ENCODE results near the gene LIG4. TPM values are rescaled to one million over a fixed set of nuclear protein-coding genes. Genes with fewer than 3 reads are reported as not detected.
A peak's percentile ranks its signal among the peaks of the same experiment; 100 is the strongest.

LIG4 gene
- total RNA-seq, 1 donor from 2014 or later: 8.7 TPM

DNA sequence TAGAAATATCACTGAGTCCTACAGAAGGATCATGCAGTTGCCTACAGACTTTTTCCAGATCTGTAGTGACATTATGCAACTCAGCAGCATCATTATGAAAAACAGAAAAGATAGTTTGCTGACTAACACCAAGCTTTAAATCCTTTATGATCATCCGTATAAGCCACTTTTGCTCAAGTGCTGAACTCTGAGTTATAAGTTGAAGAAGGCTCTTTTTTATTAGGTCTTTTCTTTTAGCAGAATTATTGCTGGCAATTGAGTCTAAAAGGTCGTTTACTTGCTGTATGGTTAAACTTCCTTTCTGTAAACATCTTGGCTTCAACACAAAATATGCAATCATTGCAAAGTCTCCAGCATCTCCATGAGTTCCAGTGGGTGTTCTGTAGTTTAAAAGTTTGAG, 4.8 kb downstream of the LIG4 start:
- H3K27ac Mint-ChIP-seq: no peak overlapping the region
- TF ChIP-seq, protein P1, sequence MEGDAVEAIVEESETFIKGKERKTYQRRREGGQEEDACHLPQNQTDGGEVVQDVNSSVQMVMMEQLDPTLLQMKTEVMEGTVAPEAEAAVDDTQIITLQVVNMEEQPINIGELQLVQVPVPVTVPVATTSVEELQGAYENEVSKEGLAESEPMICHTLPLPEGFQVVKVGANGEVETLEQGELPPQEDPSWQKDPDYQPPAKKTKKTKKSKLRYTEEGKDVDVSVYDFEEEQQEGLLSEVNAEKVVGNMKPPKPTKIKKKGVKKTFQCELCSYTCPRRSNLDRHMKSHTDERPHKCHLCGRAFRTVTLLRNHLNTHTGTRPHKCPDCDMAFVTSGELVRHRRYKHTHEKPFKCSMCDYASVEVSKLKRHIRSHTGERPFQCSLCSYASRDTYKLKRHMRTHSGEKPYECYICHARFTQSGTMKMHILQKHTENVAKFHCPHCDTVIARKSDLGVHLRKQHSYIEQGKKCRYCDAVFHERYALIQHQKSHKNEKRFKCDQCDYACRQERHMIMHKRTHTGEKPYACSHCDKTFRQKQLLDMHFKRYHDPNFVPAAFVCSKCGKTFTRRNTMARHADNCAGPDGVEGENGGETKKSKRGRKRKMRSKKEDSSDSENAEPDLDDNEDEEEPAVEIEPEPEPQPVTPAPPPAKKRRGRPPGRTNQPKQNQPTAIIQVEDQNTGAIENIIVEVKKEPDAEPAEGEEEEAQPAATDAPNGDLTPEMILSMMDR (conservative IDR thresholded peaks at IDR 0.05): no peak
- peaks cover 10% of the 10 kb centered on the region for H3K36me3 Mint-ChIP-seq
- H3K27me3 Mint-ChIP-seq: no peaks in the 10 kb centered on the region
- no peak for DNase-seq (ENCODE audit: extremely low spot score, unreplicated experiment)
- H3K9me3 Mint-ChIP-seq: no peaks in the 10 kb centered on the region
- H3K4me1 Mint-ChIP-seq (ENCODE audit: unreplicated experiment): peaks cover 7% of the 10 kb centered on the region
- H3K4me3 Mint-ChIP-seq: no peak overlapping the region

DNA sequence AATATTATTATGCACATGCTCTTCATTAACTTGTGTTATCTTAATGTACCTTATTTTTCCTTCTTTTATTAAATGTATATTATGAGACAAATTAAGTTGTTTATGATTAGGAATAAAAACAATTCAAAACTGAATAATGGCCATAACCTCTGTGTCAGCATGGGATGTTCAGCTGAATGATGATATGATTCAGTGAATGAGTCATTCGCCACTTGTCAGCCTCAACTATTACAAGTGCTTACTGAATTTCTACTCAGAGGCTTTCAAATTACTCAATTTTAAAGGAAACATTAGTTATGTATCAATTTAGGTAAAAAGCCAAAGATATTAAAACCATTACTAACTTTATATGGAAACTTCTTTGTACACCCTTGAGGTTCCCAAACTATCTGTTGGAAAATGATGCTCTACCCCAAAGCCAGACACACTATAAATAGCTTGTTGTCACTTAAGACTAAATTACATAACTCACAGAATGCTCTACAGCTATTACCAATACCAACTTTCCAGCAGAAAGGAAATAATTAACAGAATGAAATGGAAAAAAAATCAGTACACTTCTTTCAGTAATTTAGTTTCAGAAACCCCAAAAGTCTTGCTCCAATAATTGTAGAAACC, 14.4 kb downstream of the LIG4 start:
- H3K27me3 Mint-ChIP-seq: peaks cover 5% of the 10 kb centered on the region
- H3K9me3 Mint-ChIP-seq: peaks cover 4% of the 10 kb centered on the region
- no peak overlapping the region for H3K27ac Mint-ChIP-seq
- H3K36me3 Mint-ChIP-seq: no peaks in the 10 kb centered on the region
- no peak for DNase-seq (ENCODE audit: extremely low spot score, unreplicated experiment)
- no peaks in the 10 kb centered on the region for H3K4me1 Mint-ChIP-seq (ENCODE audit: unreplicated experiment)
- TF ChIP-seq, protein P1 (conservative IDR thresholded peaks at IDR 0.05): no peak
- no peak overlapping the region for H3K4me3 Mint-ChIP-seq

DNA sequence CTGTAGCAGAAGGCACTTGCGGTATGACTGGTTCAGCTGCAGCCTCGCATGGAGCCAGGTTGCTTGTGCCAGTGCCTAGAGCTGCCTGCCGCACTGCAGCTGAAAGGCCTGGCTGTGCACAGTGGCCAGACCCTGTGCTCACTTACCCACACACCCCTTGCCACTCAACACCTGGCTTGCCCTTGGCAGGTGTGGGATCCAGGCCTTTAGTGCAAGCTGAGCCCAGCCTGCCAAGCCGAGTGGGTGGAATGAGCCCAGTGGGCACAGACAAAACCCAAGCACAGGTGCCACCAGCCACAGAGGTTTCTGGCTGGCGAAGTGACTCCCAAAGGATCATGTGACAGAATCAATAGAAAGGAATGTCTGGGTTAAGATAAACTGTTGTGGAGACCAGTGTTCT, 19.5 kb downstream of the LIG4 start:
- TF ChIP-seq, protein P1 (conservative IDR thresholded peaks at IDR 0.05): no peak
- H3K27me3 Mint-ChIP-seq: peaks cover 5% of the 10 kb centered on the region
- no peaks in the 10 kb centered on the region for H3K36me3 Mint-ChIP-seq
- H3K4me3 Mint-ChIP-seq: no peak overlapping the region
- DNase-seq (ENCODE audit: extremely low spot score, unreplicated experiment): no peak
- H3K4me1 Mint-ChIP-seq (ENCODE audit: unreplicated experiment): no peaks in the 10 kb centered on the region
- peaks cover 4% of the 10 kb centered on the region for H3K9me3 Mint-ChIP-seq
- peak overlapping the region; percentile 82 for H3K27ac Mint-ChIP-seq

DNA sequence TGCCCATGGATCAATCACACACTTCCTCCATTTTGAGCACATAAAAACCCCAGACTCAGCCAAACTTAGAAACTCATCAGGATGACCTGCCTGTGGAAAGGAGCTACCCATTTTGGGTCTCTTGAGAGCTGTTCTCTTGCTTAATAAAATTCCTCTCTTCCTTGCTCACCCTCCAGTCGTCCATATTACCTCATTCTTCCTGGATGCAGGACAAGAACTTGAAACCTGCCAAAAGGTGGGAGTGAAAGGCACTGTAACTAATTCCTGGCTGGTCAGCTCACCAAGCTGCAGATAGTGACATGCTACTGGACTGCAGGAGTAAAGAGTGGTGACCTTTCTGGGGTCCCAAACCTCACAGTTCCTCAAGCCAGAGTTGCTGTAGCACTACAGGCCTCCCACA, 20.2 kb downstream of the LIG4 start:
- TF ChIP-seq, protein P1 (conservative IDR thresholded peaks at IDR 0.05): no peak
- H3K4me3 Mint-ChIP-seq: no peak overlapping the region
- H3K27me3 Mint-ChIP-seq: peaks cover 5% of the 10 kb centered on the region
- no peaks in the 10 kb centered on the region for H3K4me1 Mint-ChIP-seq (ENCODE audit: unreplicated experiment)
- peaks cover 4% of the 10 kb centered on the region for H3K9me3 Mint-ChIP-seq
- H3K36me3 Mint-ChIP-seq: no peaks in the 10 kb centered on the region
- H3K27ac Mint-ChIP-seq: no peak overlapping the region
- no peak for DNase-seq (ENCODE audit: extremely low spot score, unreplicated experiment)

DNA sequence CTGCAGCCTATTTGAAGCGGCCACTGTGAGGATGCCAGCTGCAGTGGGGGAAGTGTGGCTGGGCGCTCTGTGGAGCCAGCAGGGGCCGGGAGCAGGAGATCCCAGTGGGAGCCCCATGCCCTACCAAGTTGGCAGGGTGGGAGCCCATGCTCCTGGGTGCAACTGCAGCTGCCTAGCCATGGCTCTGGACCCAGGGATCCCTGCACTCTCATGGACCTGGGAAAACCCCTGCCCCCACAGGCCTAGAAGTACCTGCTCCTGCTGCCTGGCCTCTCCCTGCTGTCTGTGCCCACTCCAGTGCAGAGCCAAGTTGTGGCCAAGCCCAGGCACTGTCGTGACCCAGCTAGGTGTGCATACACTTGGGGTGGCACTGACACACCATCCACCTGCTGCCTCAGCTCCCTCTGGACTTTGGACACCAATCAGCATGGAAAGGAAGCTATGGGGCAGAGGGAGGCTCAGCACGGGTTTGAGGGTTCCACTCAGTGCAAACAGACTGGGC, 20.9 kb downstream of the LIG4 start:
- TF ChIP-seq, protein P1 (conservative IDR thresholded peaks at IDR 0.05): no peak
- Mint-ChIP-seq H3K36me3 (no peaks in the 10 kb centered on the region), H3K27ac (no peak overlapping the region), H3K27me3 (peaks cover 5% of the 10 kb centered on the region), H3K4me3 (no peak overlapping the region), H3K9me3 (peaks cover 4% of the 10 kb centered on the region), H3K4me1 (ENCODE audit: unreplicated experiment) (no peaks in the 10 kb centered on the region)
- DNase-seq (ENCODE audit: extremely low spot score, unreplicated experiment): no peak
